K562 (cell line): ENCODE measurements around the gene CTCF. TPM values are rescaled to one million over a fixed set of nuclear protein-coding genes. Genes with fewer than 3 reads are reported as not detected.

Source experiments
- ATAC-seq: fragments of 200-7000 bp; cut with Tn5 transposase; 3 replicates; pipeline ENCODE4 v1.9.1; 2020; ENCODE audit warnings: moderate library complexity
- BruUV-seq: library from RNA; stranded (reverse); fragments of 400-500 nt; replicated peaks from 2 replicates; lab custom pipeline; 2021; lab: Mats Ljungman, UMichigan
- CTCF ChIA-PET: fragments of 300-600 bp; formaldehyde crosslinking; extraction: SDS; loops from one replicate; lab custom pipeline; 2021; ENCODE audit warnings: low intra/inter-chr PET ratio; lab: Yijun Ruan, JAX
- POLR2A ChIA-PET: fragments of 300-600, 350-650 bp; sonication (Branson Sonifier 250); formaldehyde crosslinking; extraction: SDS; loops from one replicate; lab custom pipeline; 2021; ENCODE audit warnings: antibody characterized with exemption, inconsistent platforms; lab: Yijun Ruan, JAX
- DNase-seq, 4 experiments: peaks; one replicate each; pipeline versions ENCODE4 v3.0.0 to v3.0.0-alpha.2; 2011 to 2018; ENCODE audit warnings: low spot score in 3 of 4, mixed read lengths in 3 of 4; ENCODE audit errors: extremely low read depth in 1 of 4
- FAIRE-seq: peaks from 2 replicates; lab custom pipeline; 2011; peaks lifted over from hg19 to GRCh38; lab: Jason Lieb, UNC
- H2AFZ ChIP-seq: 2 replicates; pipeline ENCODE4 v1.6.0; 2011; ENCODE audit warnings: low read depth, low read length, control low read depth, inconsistent platforms
- H3K27ac ChIP-seq: fragments of 200-600 bp; 3 replicates; pipeline ENCODE4 v1.8.0; 2011; ENCODE audit warnings: low read depth, mild to moderate bottlenecking, control low read depth, inconsistent platforms, low read length, moderate library complexity, mixed read lengths; ENCODE audit errors: extremely low read depth
- H3K27me3 ChIP-seq, 2 experiments: fragments of 300-600 bp in 1 of 2; 2 replicates in 1 of 2; 3 replicates in 1 of 2; pipeline versions ENCODE4 v1.6.0 to v1.8.0; 2011; ENCODE audit warnings: inconsistent platforms in 2 of 2, low read length in 2 of 2, mild to moderate bottlenecking in 1 of 2, mixed read lengths in 1 of 2, moderate library complexity in 1 of 2; ENCODE audit not compliant: control insufficient read depth in 2 of 2, insufficient read depth in 2 of 2
- H3K36me3 ChIP-seq: fragments of 300-600 bp; 3 replicates; pipeline ENCODE4 v1.8.0; 2011; ENCODE audit warnings: mild to moderate bottlenecking, low read length, inconsistent platforms; ENCODE audit not compliant: control insufficient read depth, insufficient read depth
- H3K4me1 ChIP-seq, 2 experiments: fragments of 200-600 bp in 1 of 2; replicated peaks in 1 of 2; 2 replicates in 1 of 2; 3 replicates in 1 of 2; pipeline versions ENCODE4 v1.5.1 to v1.8.0; 2011; ENCODE audit warnings: inconsistent platforms in 2 of 2, low read length in 2 of 2, mild to moderate bottlenecking in 1 of 2, mixed read lengths in 1 of 2, moderate library complexity in 1 of 2; ENCODE audit not compliant: control insufficient read depth in 2 of 2, insufficient read depth in 2 of 2
- H3K4me2 ChIP-seq: 2 replicates; pipeline ENCODE4 v1.6.1; 2011; ENCODE audit warnings: low read length, control low read depth, inconsistent platforms, mixed read lengths; ENCODE audit not compliant: insufficient read depth
- H3K4me3 ChIP-seq: fragments of 200-600 bp; sonication (generic), shearing (Covaris generic); 2 replicates; pipeline ENCODE4 v1.5.1; 2016; ENCODE audit warnings: control low read depth, inconsistent platforms
- H3K79me2 ChIP-seq: fragments of 200-600 bp; 3 replicates; pipeline ENCODE4 v1.8.0; 2011; ENCODE audit warnings: low read length, inconsistent platforms; ENCODE audit not compliant: control insufficient read depth, insufficient read depth
- H3K9ac ChIP-seq, 2 experiments: 2 replicates each; pipeline versions ENCODE4 v1.6.0 to v1.6.1; 2011; ENCODE audit warnings: low read depth in 2 of 2, low read length in 2 of 2, control low read depth in 1 of 2, inconsistent platforms in 1 of 2, mild to moderate bottlenecking in 1 of 2, mixed read lengths in 1 of 2; ENCODE audit not compliant: insufficient read depth in 1 of 2
- H3K9me1 ChIP-seq: one replicate; pipeline ENCODE4 v1.6.0; 2011; ENCODE audit warnings: inconsistent platforms, mild to moderate bottlenecking, low read length, moderate library complexity; ENCODE audit not compliant: control insufficient read depth, insufficient read depth
- H3K9me3 ChIP-seq: replicated peaks from 2 replicates; pipeline ENCODE4 v1.5.1; 2011; ENCODE audit warnings: low read depth, low read length, inconsistent platforms; ENCODE audit not compliant: control insufficient read depth, insufficient read depth
- H4K20me1 ChIP-seq: replicated peaks from 2 replicates; pipeline ENCODE4 v1.6.1; 2011; ENCODE audit warnings: low read length, inconsistent platforms, mixed read lengths; ENCODE audit not compliant: control insufficient read depth, insufficient read depth
- BHLHE40 ChIP-seq: IDR thresholded peaks from 2 replicates; pipeline ENCODE4 v1.6.1; 2011; ENCODE audit warnings: low read length, improper control_type of control experiment
- C11orf30 ChIP-seq: fragments of 450-650 bp; IDR thresholded peaks from 2 replicates; pipeline ENCODE4 v1.6.1; 2016; ENCODE audit warnings: low read depth, mild to moderate bottlenecking
- GATAD2A ChIP-seq: fragments of 450-650 bp; IDR thresholded peaks from 2 replicates; pipeline ENCODE4 v1.6.1; 2017
- HDAC6 ChIP-seq: IDR thresholded peaks from 2 replicates; pipeline ENCODE4 v1.6.1; 2012; ENCODE audit warnings: low read depth, mild to moderate bottlenecking, control low read depth, inconsistent platforms, low read length, moderate library complexity
- PML ChIP-seq: IDR thresholded peaks from 2 replicates; pipeline ENCODE4 v1.6.1; 2012; ENCODE audit warnings: low read length, inconsistent platforms
- SREBF2 ChIP-seq: sonication (generic); formaldehyde crosslinking; IDR thresholded peaks from 2 replicates; pipeline ENCODE4 v1.4.0; 2020; ENCODE audit warnings: mild to moderate bottlenecking, missing genetic modification reagents
- TAF15 ChIP-seq: fragments of 200-400 bp; formaldehyde crosslinking; IDR thresholded peaks from 2 replicates; pipeline ENCODE4 v1.6.1; 2017; ENCODE audit warnings: mild to moderate bottlenecking, low read depth, low read length, moderate library complexity
- TGIF2 ChIP-seq: sonication (generic); formaldehyde crosslinking; IDR thresholded peaks from 2 replicates; pipeline ENCODE4 v1.8.1; 2022; ENCODE audit warnings: mild to moderate bottlenecking, missing genetic modification reagents, moderate library complexity
- ZC3H8 ChIP-seq: fragments of 450-650 bp; IDR thresholded peaks from 2 replicates; pipeline ENCODE4 v1.6.1; 2017
- ZNF217 ChIP-seq: sonication (generic); formaldehyde crosslinking; IDR thresholded peaks from 2 replicates; pipeline ENCODE4 v1.8.0; 2022; ENCODE audit warnings: mild to moderate bottlenecking, missing genetic modification reagents
- ZNF785 ChIP-seq: fragments of 250-450 bp; sonication (Bioruptor Pico); IDR thresholded peaks from 2 replicates; pipeline ENCODE4 v1.4.0; 2020; ENCODE audit warnings: mild to moderate bottlenecking
- WGBS: fragments of 100-300 bp; shearing (Covaris generic); methylation state at CpG from one replicate; pipeline ENCODE4 v1.1.6; 2016; ENCODE audit warnings: low coverage, mixed read lengths; ENCODE audit not compliant: insufficient coverage; ENCODE audit errors: missing lambda C conversion rate; 5-methylcytosine and 5-hydroxymethylcytosine counted together
- in situ Hi-C: fragments of 300-500 bp; cut with MboI; formaldehyde crosslinking; loops from 4 replicates; pipeline ENCODE4 v1.15.0; 2018; ENCODE audit warnings: inconsistent platforms, mixed read lengths
- intact Hi-C: fragments of 100-400 bp; cut with micrococcal nuclease; formaldehyde crosslinking; loops from 2 replicates; pipeline ENCODE4 v1.14.2; 2022
- polyA plus RNA-seq, 8 experiments: library from polyadenylated mRNA; depleted of rRNA in 4 of 8; stranded (reverse) in 5 of 8; unstranded in 3 of 8; fragments of >200 nt; fragmentation: Nextera tagmentation in 2 of 8; fragmentation: Illumina TruSeq in 1 of 8; extraction: Ambion mirVana in 2 of 8; extraction: Trizol in 1 of 8; gene quantifications; 2 replicates each; pipeline versions ENCODE4 v1.2.1 to v1.2.3, GENCODE V29; 2011 to 2014; ENCODE audit warnings: inconsistent platforms in 1 of 8, missing spikeins in 1 of 8
- total RNA-seq, 7 experiments: library from RNA; depleted of rRNA in 6 of 7; stranded (reverse); fragments of >200 nt in 6 of 7; fragmentation: Illumina TruSeq in 2 of 7; extraction: Trizol in 2 of 7; gene quantifications; 2 replicates each; pipeline versions ENCODE4 v1.2.1 to v1.2.3, GENCODE V29; 2011 to 2021; ENCODE audit warnings: low replicate concordance in 1 of 7
- TF ChIP-seq, protein P1 (sequence below): fragments of 450-650 bp; formaldehyde crosslinking; IDR thresholded peaks from 2 replicates; pipeline ENCODE4 v1.4.0; 2022; ENCODE audit warnings: missing genetic modification characterization
- TF ChIP-seq, protein P2 (sequence below), 3 experiments: fragments of 200-800 bp in 1 of 3; fragments of 250-450 bp in 1 of 3; fragments of 450-650 bp in 1 of 3; sonication (Bioruptor Pico) in 1 of 3; sonication (Bioruptor generic) in 1 of 3; formaldehyde crosslinking in 1 of 3; IDR thresholded peaks; 2 replicates each; pipeline versions ENCODE4 v1.6.1 to v1.8.0; 2016 to 2022; ENCODE audit warnings: mild to moderate bottlenecking in 2 of 3, missing genetic modification characterization in 2 of 3, missing compliant biosample characterization in 1 of 3, moderate library complexity in 1 of 3
- TF ChIP-seq, protein P3 (sequence below), 2 experiments: fragments of 150-350 bp in 1 of 2; IDR thresholded peaks; 2 replicates each; pipeline ENCODE4 v1.6.1; 2012 to 2016; ENCODE audit warnings: low read depth in 2 of 2, low read length in 2 of 2, mild to moderate bottlenecking in 1 of 2, moderate library complexity in 1 of 2

Gene CTCF
- total and polyA plus RNA-seq, 9 of the 15 experiments (the other 6 are each of a cell fraction or from before 2014, with no cell fraction given): 7.8 to 49.2 (median 33.9) TPM

DNA sequence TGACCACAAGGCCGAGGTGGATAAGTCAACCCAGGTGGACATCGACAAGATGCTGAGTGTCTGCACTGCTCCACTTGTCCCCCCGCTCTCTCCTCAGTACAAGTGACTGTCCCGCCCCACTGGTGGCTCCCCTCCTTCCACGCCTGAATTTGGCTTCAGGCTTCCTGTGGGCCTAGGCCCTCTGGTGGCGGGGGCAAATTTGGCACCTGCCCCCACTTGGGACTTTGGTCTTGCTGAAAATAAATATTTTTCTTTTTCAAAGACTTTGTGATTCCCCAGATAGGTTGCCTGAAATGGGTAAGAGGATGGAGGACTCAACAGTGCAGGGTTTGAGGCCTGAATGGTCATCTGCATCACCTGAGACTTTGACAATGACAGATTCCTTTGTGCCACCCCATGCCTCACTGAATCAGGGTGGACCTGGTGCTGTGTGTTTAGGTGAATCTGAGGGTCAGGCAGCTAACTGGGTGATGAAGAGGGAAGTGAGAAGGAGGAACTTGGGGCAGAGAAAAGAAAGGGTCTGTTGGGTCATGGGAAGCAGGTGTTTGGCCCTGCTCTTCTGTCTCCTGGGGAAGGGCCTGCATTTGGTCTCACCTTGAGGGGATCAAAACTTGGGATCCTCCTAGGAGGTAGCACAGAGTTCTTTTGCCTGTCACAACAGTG lies 106.3 kb downstream of the CTCF start:
- Histone ChIP-seq H3K9me3 (no peaks in the 10 kb centered on the region), H3K9ac (no peak overlapping the region), H3K36me3 (peaks cover 4% of the 10 kb centered on the region; the same call in 2 of the 3 replicates), H3K4me3 (no peak overlapping the region), H3K4me2 (no peak overlapping the region), H3K27ac (no peak overlapping the region), H2AFZ (no peak overlapping the region), H4K20me1 (peaks cover 2% of the 10 kb centered on the region; the same call in 1 of the 2 replicates), H3K27me3 (no peaks in the 10 kb centered on the region), H3K79me2 (peaks cover 3% of the 10 kb centered on the region; the same call in 1 of the 3 replicates), H3K4me1 (peaks cover 14 to 32% of the 10 kb centered on the region in 2 experiments), H3K9me1 (no peaks in the 10 kb centered on the region)
- CTCF ChIA-PET: interaction anchor here (0.6 to 3.0 kb wide), 4 partner anchors 106 to 175 kb away, joined by 3 to 25 read pairs (median 9); partner anchors contain the start of gene CTCF
- DNase-seq (peak in 2 of 4 experiments; percentile 66 to 68), ATAC-seq (no peak), FAIRE-seq (no peak)
- POLR2A ChIA-PET: interaction anchor here (0.6 to 0.7 kb wide), 2 partner anchors 10 to 693 kb away, joined by 3 to 4 read pairs; no protein-coding TSS in a partner anchor
- BruUV-seq: no TSS peak
- in situ Hi-C loops: loop anchor here (5.0 kb wide), 1 partner anchor 259 kb away; no protein-coding TSS in a partner anchor
- 65% methylated on average over 6 of the region's 6 CpGs for WGBS
- intact Hi-C loops: loop anchor here (1.0 kb wide), 1 partner anchor 147 kb away; no protein-coding TSS in a partner anchor
- TF ChIP-seq PML (no peak), SREBF2 (CRISPR knock-in tag) (no peak), GATAD2A (no peak), ZNF217 (CRISPR knock-in tag) (no peak), ZC3H8 (no peak), TGIF2 (no peak), BHLHE40 (no peak), C11orf30 (no peak), ZNF785 (no peak), TAF15 (no peak), HDAC6 (no peak)
- TF ChIP-seq, protein P1, sequence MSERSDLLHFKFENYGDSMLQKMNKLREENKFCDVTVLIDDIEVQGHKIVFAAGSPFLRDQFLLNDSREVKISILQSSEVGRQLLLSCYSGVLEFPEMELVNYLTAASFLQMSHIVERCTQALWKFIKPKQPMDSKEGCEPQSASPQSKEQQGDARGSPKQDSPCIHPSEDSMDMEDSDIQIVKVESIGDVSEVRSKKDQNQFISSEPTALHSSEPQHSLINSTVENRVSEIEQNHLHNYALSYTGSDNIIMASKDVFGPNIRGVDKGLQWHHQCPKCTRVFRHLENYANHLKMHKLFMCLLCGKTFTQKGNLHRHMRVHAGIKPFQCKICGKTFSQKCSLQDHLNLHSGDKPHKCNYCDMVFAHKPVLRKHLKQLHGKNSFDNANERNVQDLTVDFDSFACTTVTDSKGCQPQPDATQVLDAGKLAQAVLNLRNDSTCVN: no peak
- TF ChIP-seq, protein P2, sequence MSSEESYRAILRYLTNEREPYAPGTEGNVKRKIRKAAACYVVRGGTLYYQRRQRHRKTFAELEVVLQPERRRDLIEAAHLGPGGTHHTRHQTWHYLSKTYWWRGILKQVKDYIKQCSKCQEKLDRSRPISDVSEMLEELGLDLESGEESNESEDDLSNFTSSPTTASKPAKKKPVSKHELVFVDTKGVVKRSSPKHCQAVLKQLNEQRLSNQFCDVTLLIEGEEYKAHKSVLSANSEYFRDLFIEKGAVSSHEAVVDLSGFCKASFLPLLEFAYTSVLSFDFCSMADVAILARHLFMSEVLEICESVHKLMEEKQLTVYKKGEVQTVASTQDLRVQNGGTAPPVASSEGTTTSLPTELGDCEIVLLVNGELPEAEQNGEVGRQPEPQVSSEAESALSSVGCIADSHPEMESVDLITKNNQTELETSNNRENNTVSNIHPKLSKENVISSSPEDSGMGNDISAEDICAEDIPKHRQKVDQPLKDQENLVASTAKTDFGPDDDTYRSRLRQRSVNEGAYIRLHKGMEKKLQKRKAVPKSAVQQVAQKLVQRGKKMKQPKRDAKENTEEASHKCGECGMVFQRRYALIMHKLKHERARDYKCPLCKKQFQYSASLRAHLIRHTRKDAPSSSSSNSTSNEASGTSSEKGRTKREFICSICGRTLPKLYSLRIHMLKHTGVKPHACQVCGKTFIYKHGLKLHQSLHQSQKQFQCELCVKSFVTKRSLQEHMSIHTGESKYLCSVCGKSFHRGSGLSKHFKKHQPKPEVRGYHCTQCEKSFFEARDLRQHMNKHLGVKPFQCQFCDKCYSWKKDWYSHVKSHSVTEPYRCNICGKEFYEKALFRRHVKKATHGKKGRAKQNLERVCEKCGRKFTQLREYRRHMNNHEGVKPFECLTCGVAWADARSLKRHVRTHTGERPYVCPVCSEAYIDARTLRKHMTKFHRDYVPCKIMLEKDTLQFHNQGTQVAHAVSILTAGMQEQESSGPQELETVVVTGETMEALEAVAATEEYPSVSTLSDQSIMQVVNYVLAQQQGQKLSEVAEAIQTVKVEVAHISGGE (CRISPR knock-in tag; IDR thresholded peaks at IDR 0.05): no peak
- TF ChIP-seq, protein P3, sequence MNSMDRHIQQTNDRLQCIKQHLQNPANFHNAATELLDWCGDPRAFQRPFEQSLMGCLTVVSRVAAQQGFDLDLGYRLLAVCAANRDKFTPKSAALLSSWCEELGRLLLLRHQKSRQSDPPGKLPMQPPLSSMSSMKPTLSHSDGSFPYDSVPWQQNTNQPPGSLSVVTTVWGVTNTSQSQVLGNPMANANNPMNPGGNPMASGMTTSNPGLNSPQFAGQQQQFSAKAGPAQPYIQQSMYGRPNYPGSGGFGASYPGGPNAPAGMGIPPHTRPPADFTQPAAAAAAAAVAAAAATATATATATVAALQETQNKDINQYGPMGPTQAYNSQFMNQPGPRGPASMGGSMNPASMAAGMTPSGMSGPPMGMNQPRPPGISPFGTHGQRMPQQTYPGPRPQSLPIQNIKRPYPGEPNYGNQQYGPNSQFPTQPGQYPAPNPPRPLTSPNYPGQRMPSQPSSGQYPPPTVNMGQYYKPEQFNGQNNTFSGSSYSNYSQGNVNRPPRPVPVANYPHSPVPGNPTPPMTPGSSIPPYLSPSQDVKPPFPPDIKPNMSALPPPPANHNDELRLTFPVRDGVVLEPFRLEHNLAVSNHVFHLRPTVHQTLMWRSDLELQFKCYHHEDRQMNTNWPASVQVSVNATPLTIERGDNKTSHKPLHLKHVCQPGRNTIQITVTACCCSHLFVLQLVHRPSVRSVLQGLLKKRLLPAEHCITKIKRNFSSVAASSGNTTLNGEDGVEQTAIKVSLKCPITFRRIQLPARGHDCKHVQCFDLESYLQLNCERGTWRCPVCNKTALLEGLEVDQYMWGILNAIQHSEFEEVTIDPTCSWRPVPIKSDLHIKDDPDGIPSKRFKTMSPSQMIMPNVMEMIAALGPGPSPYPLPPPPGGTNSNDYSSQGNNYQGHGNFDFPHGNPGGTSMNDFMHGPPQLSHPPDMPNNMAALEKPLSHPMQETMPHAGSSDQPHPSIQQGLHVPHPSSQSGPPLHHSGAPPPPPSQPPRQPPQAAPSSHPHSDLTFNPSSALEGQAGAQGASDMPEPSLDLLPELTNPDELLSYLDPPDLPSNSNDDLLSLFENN (IDR thresholded peaks at IDR 0.05; ENCODE audit: low read depth in 2 of 2, low read length in 2 of 2): no peak
